Keratinocyte (primary cell): ENCODE data around the gene TWIST2. TPM values are rescaled to one million over a fixed set of nuclear protein-coding genes. Genes with fewer than 3 reads are reported as not detected.

Experiments used
- DNase-seq: peaks from one replicate; pipeline ENCODE4 v3.0.0-alpha.2; 2011; ENCODE audit warnings: low read depth, missing footprints, low spot score
- FAIRE-seq: peaks from 2 replicates; lab custom pipeline; 2011; peaks lifted over from hg19 to GRCh38; lab: Jason Lieb, UNC
- H2AFZ ChIP-seq: 2 replicates; pipeline ENCODE4 v1.6.0; 2012; ENCODE audit warnings: low read length, control low read depth, inconsistent platforms; ENCODE audit not compliant: control insufficient read depth
- H3K27ac ChIP-seq: 2 replicates; pipeline ENCODE4 v1.5.1; 2011; ENCODE audit warnings: low read length; ENCODE audit not compliant: control insufficient read depth, insufficient read depth
- H3K27me3 ChIP-seq: 3 replicates; pipeline ENCODE4 v1.6.0; 2011; ENCODE audit warnings: low read length; ENCODE audit not compliant: control insufficient read depth, insufficient read depth; ENCODE audit errors: extremely low read depth
- H3K36me3 ChIP-seq, 2 experiments: 2 replicates in 1 of 2; 3 replicates in 1 of 2; pipeline ENCODE4 v1.5.1; 2011; ENCODE audit warnings: low read length in 2 of 2, mild to moderate bottlenecking in 1 of 2; ENCODE audit not compliant: control insufficient read depth in 2 of 2, insufficient read depth in 2 of 2; ENCODE audit errors: extremely low read depth in 1 of 2
- H3K4me1 ChIP-seq: 3 replicates; pipeline ENCODE4 v1.5.1; 2011; ENCODE audit warnings: low read length; ENCODE audit not compliant: control insufficient read depth, insufficient read depth; ENCODE audit errors: extremely low read depth
- H3K4me2 ChIP-seq: 3 replicates; pipeline ENCODE4 v1.6.0; 2011; ENCODE audit warnings: low read depth, low read length; ENCODE audit not compliant: control insufficient read depth, insufficient read depth; ENCODE audit errors: extremely low read depth
- H3K4me3 ChIP-seq, 3 experiments: fragments of 200-600 bp in 1 of 3; sonication (generic) in 1 of 3; 2 replicates in 2 of 3; 3 replicates in 1 of 3; pipeline ENCODE4 v1.5.1; 2011 to 2016; ENCODE audit warnings: low read length in 3 of 3, mild to moderate bottlenecking in 3 of 3, control low read depth in 2 of 3, inconsistent platforms in 1 of 3, low read depth in 1 of 3, mixed read lengths in 1 of 3, mixed run types in 1 of 3, moderate library complexity in 1 of 3; ENCODE audit not compliant: control insufficient read depth in 2 of 3, insufficient read depth in 2 of 3; ENCODE audit errors: extremely low read depth in 1 of 3
- H3K79me2 ChIP-seq: 2 replicates; pipeline ENCODE4 v1.6.0; 2012; ENCODE audit warnings: low read length; ENCODE audit not compliant: control insufficient read depth, insufficient read depth
- H3K9ac ChIP-seq: 3 replicates; pipeline ENCODE4 v1.6.0; 2011; ENCODE audit warnings: low read length; ENCODE audit not compliant: control insufficient read depth, insufficient read depth; ENCODE audit errors: extremely low read depth
- H3K9me1 ChIP-seq: 3 replicates; pipeline ENCODE4 v1.6.0; 2011; ENCODE audit warnings: low read length; ENCODE audit not compliant: control insufficient read depth, insufficient read depth; ENCODE audit errors: extremely low read depth
- H3K9me3 ChIP-seq: 2 replicates; pipeline ENCODE4 v1.5.1; 2012; ENCODE audit warnings: low read depth, low read length; ENCODE audit not compliant: control insufficient read depth
- H4K20me1 ChIP-seq: 3 replicates; pipeline ENCODE4 v1.6.0; 2011; ENCODE audit warnings: low read length; ENCODE audit not compliant: control insufficient read depth, insufficient read depth; ENCODE audit errors: extremely low read depth
- EZH2 ChIP-seq: IDR thresholded peaks from one replicate; pipeline ENCODE4 v1.6.1; 2012; ENCODE audit warnings: inconsistent platforms, mild to moderate bottlenecking, low read length, moderate library complexity
- dilution Hi-C: fragments of 300-500 bp; cut with MboI; formaldehyde crosslinking; loops from one replicate; pipeline ENCODE4 v1.7.0; 2020; ENCODE audit warnings: low sequenced_read_pairs; ENCODE audit not compliant: extremely low pct_ligation_motif_present
- polyA plus RNA-seq, 5 experiments: library from polyadenylated mRNA; depleted of rRNA in 3 of 5; stranded (reverse) in 3 of 5; stranded (forward) in 1 of 5; unstranded in 1 of 5; fragments of >200 nt; gene quantifications; 1 replicate in 1 of 5; 2 replicates in 3 of 5; 3 replicates in 1 of 5; pipeline versions ENCODE4 v1.2.1 to v1.2.3, GENCODE V29; 2011 to 2012; ENCODE audit warnings: missing spikeins in 2 of 5, low read depth in 1 of 5, low replicate concordance in 1 of 5
- TF ChIP-seq, protein P1 (sequence below), 3 experiments: IDR thresholded peaks in 1 of 3; conservative IDR thresholded peaks in 1 of 3; optimal IDR thresholded peaks in 1 of 3; 2 replicates in 2 of 3; 3 replicates in 1 of 3; pipeline versions ENCODE3 to v1.5.1; 2011; ENCODE audit warnings: low read length in 3 of 3, mild to moderate bottlenecking in 3 of 3, moderate library complexity in 2 of 3, control low read depth in 1 of 3, inconsistent platforms in 1 of 3; ENCODE audit not compliant: insufficient read depth in 2 of 3; ENCODE audit errors: extremely low read depth in 1 of 3

Gene TWIST2
- polyA plus RNA-seq, 1 donor (not counting 4 experiments of a cell fraction or from before 2014, with no cell fraction given) = 5.5 TPM

- FAIRE-seq (no peak), DNase-seq (no peak)
- no peak overlapping the region for H3K27ac ChIP-seq
- H2AFZ ChIP-seq = no peak overlapping the region
- H3K9me3 ChIP-seq = no peaks in the 10 kb centered on the region
- H3K9ac ChIP-seq = no peak overlapping the region
- TF ChIP-seq, protein P1, sequence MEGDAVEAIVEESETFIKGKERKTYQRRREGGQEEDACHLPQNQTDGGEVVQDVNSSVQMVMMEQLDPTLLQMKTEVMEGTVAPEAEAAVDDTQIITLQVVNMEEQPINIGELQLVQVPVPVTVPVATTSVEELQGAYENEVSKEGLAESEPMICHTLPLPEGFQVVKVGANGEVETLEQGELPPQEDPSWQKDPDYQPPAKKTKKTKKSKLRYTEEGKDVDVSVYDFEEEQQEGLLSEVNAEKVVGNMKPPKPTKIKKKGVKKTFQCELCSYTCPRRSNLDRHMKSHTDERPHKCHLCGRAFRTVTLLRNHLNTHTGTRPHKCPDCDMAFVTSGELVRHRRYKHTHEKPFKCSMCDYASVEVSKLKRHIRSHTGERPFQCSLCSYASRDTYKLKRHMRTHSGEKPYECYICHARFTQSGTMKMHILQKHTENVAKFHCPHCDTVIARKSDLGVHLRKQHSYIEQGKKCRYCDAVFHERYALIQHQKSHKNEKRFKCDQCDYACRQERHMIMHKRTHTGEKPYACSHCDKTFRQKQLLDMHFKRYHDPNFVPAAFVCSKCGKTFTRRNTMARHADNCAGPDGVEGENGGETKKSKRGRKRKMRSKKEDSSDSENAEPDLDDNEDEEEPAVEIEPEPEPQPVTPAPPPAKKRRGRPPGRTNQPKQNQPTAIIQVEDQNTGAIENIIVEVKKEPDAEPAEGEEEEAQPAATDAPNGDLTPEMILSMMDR (optimal IDR thresholded peaks at IDR 0.05 in 1 of 3, IDR thresholded peaks at IDR 0.05 in 1 of 3, conservative IDR thresholded peaks at IDR 0.05 in 1 of 3; ENCODE audit: extremely low read depth in 1 of 3, insufficient read depth in 2 of 3, low read length in 3 of 3) = no peak
- TF ChIP-seq EZH2 = no peak
- peaks cover 27% of the 10 kb centered on the region for H3K27me3 ChIP-seq
- H3K4me3 ChIP-seq = no peak overlapping the region
- H3K4me1 ChIP-seq = peaks cover 10% of the 10 kb centered on the region
- H3K4me2 ChIP-seq = no peak overlapping the region
- no peaks in the 10 kb centered on the region for H4K20me1 ChIP-seq
- H3K9me1 ChIP-seq = no peaks in the 10 kb centered on the region
- no peaks in the 10 kb centered on the region for H3K36me3 ChIP-seq
- H3K79me2 ChIP-seq = no peaks in the 10 kb centered on the region
- dilution Hi-C loops = no loop called here
Observed at GRCh38 chr2:238920601-238921001, 72.7 kb downstream of the TWIST2 start.

DNA sequence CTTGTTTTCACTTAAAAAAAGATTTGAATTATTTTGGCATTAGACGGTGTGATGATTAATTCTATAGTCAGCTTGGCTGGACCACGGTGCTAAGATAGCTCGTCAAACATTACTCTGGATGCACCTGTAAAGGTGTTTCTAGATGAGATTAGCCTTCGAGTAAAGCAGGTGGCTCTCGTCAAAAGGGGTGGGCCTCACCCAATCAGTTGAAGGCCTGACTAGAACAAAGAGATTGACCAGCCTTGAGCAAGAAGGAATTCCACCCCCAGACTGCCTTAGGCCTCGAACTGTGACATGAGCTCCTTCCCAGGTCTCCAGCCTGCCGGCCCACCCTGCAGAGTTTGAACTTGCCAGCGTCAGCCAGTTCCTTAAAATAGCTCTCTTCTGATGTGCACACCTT is 73.4 kb downstream of the TWIST2 start:
- Histone ChIP-seq H3K4me1 (peaks cover 10% of the 10 kb centered on the region), H4K20me1 (no peaks in the 10 kb centered on the region), H3K9me3 (no peaks in the 10 kb centered on the region), H3K79me2 (no peaks in the 10 kb centered on the region), H2AFZ (no peak overlapping the region), H3K9ac (no peak overlapping the region), H3K4me3 (no peak overlapping the region), H3K36me3 (no peaks in the 10 kb centered on the region), H3K27me3 (peaks cover 30% of the 10 kb centered on the region), H3K9me1 (no peaks in the 10 kb centered on the region), H3K27ac (no peak overlapping the region), H3K4me2 (no peak overlapping the region)
- TF ChIP-seq, protein P1 (optimal IDR thresholded peaks at IDR 0.05 in 1 of 3, IDR thresholded peaks at IDR 0.05 in 1 of 3, conservative IDR thresholded peaks at IDR 0.05 in 1 of 3; ENCODE audit: extremely low read depth in 1 of 3, insufficient read depth in 2 of 3, low read length in 3 of 3) = no peak
- no peak for TF ChIP-seq EZH2
- dilution Hi-C loops = no loop called here
- FAIRE-seq = peak; percentile 5
- no peak for DNase-seq
